Measurements from ENCODE around the gene DNMT3B.

DNMT3B gene

DNA sequence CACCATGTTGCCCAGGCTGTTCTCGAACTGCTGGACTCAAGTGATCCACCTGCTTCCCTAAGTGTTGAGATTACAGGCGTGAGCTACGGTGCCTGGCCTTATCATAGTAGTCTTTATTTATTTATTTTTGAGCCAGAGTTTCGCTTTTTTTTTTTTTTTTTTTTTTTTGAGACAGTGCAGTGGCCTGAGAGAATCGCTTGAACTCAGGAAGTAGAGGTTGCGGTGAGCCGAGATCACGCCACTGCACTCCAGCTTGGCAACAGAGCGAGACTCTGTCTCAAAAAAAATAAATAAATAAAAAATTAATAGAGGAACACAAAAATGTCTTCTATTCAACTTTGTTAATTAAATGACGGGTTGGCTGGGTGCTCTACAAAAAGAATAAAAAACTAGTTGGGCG lies 70.5 kb downstream of the DNMT3B start:
- no peak for DNase-seq (ENCODE audit: low read depth)
- no peak overlapping the region for H3K4me3 ChIP-seq (ENCODE audit: low read depth, low read length)
- TF ChIP-seq MYC (IDR thresholded peaks at IDR 0.05; ENCODE audit: low read depth, low read length), result no peak
- TF ChIP-seq, protein P1, sequence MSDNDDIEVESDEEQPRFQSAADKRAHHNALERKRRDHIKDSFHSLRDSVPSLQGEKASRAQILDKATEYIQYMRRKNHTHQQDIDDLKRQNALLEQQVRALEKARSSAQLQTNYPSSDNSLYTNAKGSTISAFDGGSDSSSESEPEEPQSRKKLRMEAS (IDR thresholded peaks at IDR 0.05; ENCODE audit: low read depth, low read length), result no peak

DNA sequence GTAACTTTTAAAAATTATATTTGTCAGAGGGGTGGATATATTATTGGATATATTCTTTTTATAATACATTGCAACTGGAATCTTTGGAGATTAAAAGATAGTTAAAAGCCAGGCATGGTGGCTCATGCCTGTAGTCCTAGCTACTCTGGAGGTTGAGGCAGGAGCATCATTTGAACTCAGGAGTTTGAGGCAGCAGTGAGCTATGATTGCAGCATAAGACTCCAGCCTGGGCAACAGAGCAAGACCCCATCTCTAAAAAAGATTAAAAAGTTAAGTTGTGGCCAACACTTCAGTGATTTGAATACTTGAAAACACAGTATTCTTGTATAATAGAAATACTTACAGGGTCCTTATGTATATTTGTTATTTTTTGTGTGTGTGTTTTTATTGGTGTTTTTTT lies 72.8 kb downstream of the DNMT3B start:
- no peak for TF ChIP-seq MYC (IDR thresholded peaks at IDR 0.05; ENCODE audit: low read depth, low read length)
- TF ChIP-seq, protein P2, sequence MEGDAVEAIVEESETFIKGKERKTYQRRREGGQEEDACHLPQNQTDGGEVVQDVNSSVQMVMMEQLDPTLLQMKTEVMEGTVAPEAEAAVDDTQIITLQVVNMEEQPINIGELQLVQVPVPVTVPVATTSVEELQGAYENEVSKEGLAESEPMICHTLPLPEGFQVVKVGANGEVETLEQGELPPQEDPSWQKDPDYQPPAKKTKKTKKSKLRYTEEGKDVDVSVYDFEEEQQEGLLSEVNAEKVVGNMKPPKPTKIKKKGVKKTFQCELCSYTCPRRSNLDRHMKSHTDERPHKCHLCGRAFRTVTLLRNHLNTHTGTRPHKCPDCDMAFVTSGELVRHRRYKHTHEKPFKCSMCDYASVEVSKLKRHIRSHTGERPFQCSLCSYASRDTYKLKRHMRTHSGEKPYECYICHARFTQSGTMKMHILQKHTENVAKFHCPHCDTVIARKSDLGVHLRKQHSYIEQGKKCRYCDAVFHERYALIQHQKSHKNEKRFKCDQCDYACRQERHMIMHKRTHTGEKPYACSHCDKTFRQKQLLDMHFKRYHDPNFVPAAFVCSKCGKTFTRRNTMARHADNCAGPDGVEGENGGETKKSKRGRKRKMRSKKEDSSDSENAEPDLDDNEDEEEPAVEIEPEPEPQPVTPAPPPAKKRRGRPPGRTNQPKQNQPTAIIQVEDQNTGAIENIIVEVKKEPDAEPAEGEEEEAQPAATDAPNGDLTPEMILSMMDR (IDR thresholded peaks at IDR 0.05; ENCODE audit: low read depth, low read length), result no peak
- TF ChIP-seq POLR2A (IDR thresholded peaks at IDR 0.05; ENCODE audit: extremely low read depth, insufficient read length), result no peak
- TF ChIP-seq, protein P1 (IDR thresholded peaks at IDR 0.05; ENCODE audit: low read depth, low read length), result no peak
- no peak for DNase-seq (ENCODE audit: low read depth)
- H3K4me3 ChIP-seq (ENCODE audit: low read depth, low read length), result no peak overlapping the region

- DNase-seq (ENCODE audit: low read depth), result no peak
- no peak overlapping the region for H3K4me3 ChIP-seq (ENCODE audit: low read depth, low read length)
- TF ChIP-seq MYC (IDR thresholded peaks at IDR 0.05; ENCODE audit: low read depth, low read length) (no peak), POLR2A (IDR thresholded peaks at IDR 0.05; ENCODE audit: extremely low read depth, insufficient read length) (no peak)
- TF ChIP-seq, protein P1 (IDR thresholded peaks at IDR 0.05; ENCODE audit: low read depth, low read length), result no peak
- TF ChIP-seq, protein P2 (IDR thresholded peaks at IDR 0.05; ENCODE audit: low read depth, low read length), result no peak
Measured at GRCh38 chr20:32837157-32837556, 75.0 kb downstream of the DNMT3B start.

DNA sequence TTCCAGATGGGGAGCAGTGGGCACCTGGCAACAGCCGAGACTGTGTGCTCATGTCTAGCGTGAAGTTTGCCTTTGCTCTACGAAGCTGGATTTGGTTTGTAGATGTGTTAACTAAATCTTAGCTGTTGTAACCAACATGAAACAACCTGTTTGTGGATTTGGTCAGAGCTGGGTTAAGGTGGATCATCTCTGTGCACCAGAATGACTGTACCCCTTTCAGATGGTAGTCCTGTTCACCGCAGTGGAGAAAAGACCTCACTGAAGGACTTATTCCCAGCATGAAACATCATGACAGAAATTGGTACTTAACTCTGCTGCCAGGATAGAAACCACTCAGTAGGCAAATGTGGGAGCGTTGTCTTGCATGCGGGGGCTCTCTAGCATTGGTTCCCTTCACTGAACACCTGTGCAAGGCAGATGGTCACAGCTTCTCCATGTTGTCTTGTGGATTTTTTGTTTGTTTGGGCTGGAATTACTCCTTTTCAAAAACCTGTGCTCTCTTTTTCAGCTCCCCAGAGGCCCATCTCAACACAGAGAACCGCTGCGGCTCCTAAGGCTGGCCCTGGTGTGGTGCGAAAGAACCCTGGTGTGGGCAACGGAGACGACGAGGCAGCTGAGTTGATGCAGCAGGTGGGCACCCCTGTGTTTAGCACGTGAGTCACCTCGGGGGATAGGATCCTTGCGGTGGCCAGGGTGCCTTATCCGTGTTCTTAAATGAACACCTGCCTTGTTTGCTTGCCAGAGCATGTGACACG lies 77.2 kb downstream of the DNMT3B start:
- TF ChIP-seq, protein P2 (IDR thresholded peaks at IDR 0.05; ENCODE audit: low read depth, low read length), result no peak
- TF ChIP-seq, protein P1 (IDR thresholded peaks at IDR 0.05; ENCODE audit: low read depth, low read length), result no peak
- no peak for TF ChIP-seq POLR2A (IDR thresholded peaks at IDR 0.05; ENCODE audit: extremely low read depth, insufficient read length)
- TF ChIP-seq MYC (IDR thresholded peaks at IDR 0.05; ENCODE audit: low read depth, low read length), result no peak
- no peak overlapping the region for H3K4me3 ChIP-seq (ENCODE audit: low read depth, low read length)
- no peak for DNase-seq (ENCODE audit: low read depth)

- TF ChIP-seq, protein P1 (IDR thresholded peaks at IDR 0.05; ENCODE audit: low read depth, low read length), result no peak
- TF ChIP-seq, protein P2 (IDR thresholded peaks at IDR 0.05; ENCODE audit: low read depth, low read length), result no peak
- TF ChIP-seq MYC (IDR thresholded peaks at IDR 0.05; ENCODE audit: low read depth, low read length) (no peak), POLR2A (IDR thresholded peaks at IDR 0.05; ENCODE audit: extremely low read depth, insufficient read length) (no peak)
- DNase-seq (ENCODE audit: low read depth), result no peak
Measured at GRCh38 chr20:32839982-32840285, 77.7 kb downstream of the DNMT3B start.

DNA sequence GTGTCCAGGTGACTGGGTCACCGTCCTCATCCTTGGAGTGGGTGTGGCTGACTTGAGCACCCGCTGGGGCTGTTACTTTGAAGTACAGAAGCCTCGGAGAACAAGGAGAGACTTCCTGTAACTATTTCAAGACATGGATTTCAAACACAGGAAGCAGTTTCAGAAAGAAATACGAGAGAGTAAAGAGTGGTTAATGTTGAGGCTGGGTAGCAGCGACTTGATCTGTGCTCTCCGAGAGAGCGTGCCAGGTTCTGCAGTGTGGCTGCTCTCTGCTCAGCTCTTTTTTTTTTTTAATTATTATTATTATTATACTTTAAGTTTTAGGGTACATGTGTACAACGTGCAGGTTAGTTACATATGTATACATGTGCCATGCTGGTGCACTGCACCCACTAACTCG lies 79.0 kb downstream of the DNMT3B start:
- no peak for DNase-seq (ENCODE audit: low read depth)
- TF ChIP-seq POLR2A (IDR thresholded peaks at IDR 0.05; ENCODE audit: extremely low read depth, insufficient read length) (no peak), MYC (IDR thresholded peaks at IDR 0.05; ENCODE audit: low read depth, low read length) (no peak)
- TF ChIP-seq, protein P1 (IDR thresholded peaks at IDR 0.05; ENCODE audit: low read depth, low read length), result no peak
- TF ChIP-seq, protein P2 (IDR thresholded peaks at IDR 0.05; ENCODE audit: low read depth, low read length), result no peak
- no peak overlapping the region for H3K4me3 ChIP-seq (ENCODE audit: low read depth, low read length)

More at GRCh38 chr20:32839982-32840285, 77.7 kb downstream of the DNMT3B start:
- no peak overlapping the region for H3K4me3 ChIP-seq (ENCODE audit: low read depth, low read length)
